A673 (cell line): ENCODE data around the gene PTHLH. TPM values are rescaled to one million over a fixed set of nuclear protein-coding genes. Genes with fewer than 3 reads are reported as not detected.

Experiments used
- BruUV-seq: library from RNA; stranded (reverse); fragments of 400-500 nt; replicated peaks from 2 replicates; lab custom pipeline; 2021; lab: Mats Ljungman, UMichigan
- CTCF ChIA-PET: fragments of 300-600 bp; sonication (Branson Sonifier 250); formaldehyde crosslinking; loops from one replicate; lab custom pipeline; 2022; ENCODE audit warnings: antibody characterized with exemption; lab: Charles Lee
- POLR2A ChIA-PET: fragments of 300-600 bp; sonication (Branson Sonifier 250); formaldehyde crosslinking; loops from one replicate; lab custom pipeline; 2022; ENCODE audit warnings: antibody characterized with exemption; ENCODE audit not compliant: low non-redundant PET; lab: Charles Lee
- DNase-seq: peaks from one replicate; pipeline ENCODE4 v3.0.0-alpha.2; 2015; ENCODE audit warnings: low spot score
- H3K27ac ChIP-seq: fragments of 200-600 bp; sonication (generic); 2 replicates; pipeline ENCODE4 v1.5.1; 2016; ENCODE audit warnings: mixed run types, low read depth, mild to moderate bottlenecking, mixed read lengths, antibody characterized with exemption, low read length; ENCODE audit not compliant: poor library complexity, severe bottlenecking
- H3K27me3 ChIP-seq: fragments of 200-600 bp; sonication (generic); replicated peaks from 2 replicates; pipeline ENCODE4 v1.6.1; 2017; ENCODE audit warnings: mixed run types, low read depth, mild to moderate bottlenecking, mixed read lengths, antibody characterized with exemption, low read length; ENCODE audit not compliant: insufficient read depth, poor library complexity
- H3K36me3 ChIP-seq: fragments of 200-600 bp; sonication (generic); 2 replicates; pipeline ENCODE4 v1.6.1; 2016; ENCODE audit warnings: mixed run types, mild to moderate bottlenecking, mixed read lengths, antibody characterized with exemption, low read length; ENCODE audit not compliant: insufficient read depth, poor library complexity, severe bottlenecking
- H3K4me1 ChIP-seq: fragments of 200-600 bp; sonication (generic); 2 replicates; pipeline ENCODE4 v1.6.1; 2017; ENCODE audit warnings: mixed run types, mild to moderate bottlenecking, mixed read lengths, antibody characterized with exemption, low read length; ENCODE audit not compliant: insufficient read depth, poor library complexity, severe bottlenecking
- H3K4me3 ChIP-seq: fragments of 200-600 bp; sonication (generic); 2 replicates; pipeline ENCODE4 v1.5.1; 2016; ENCODE audit warnings: low read depth, mixed run types, mild to moderate bottlenecking, mixed read lengths, low read length; ENCODE audit not compliant: poor library complexity, severe bottlenecking
- H3K9me3 ChIP-seq: fragments of 200-600 bp; sonication (generic); 2 replicates; pipeline ENCODE4 v1.6.1; 2016; ENCODE audit warnings: mixed run types, low read depth, mild to moderate bottlenecking, mixed read lengths, antibody characterized with exemption, low read length; ENCODE audit not compliant: poor library complexity, severe bottlenecking
- EZH2 ChIP-seq: fragments of 200-600 bp; sonication (generic); IDR thresholded peaks from 2 replicates; pipeline ENCODE4 v1.6.1; 2017; ENCODE audit warnings: borderline replicate concordance, low read depth, mild to moderate bottlenecking, mixed read lengths, antibody characterized with exemption, low read length; ENCODE audit not compliant: poor library complexity, severe bottlenecking
- intact Hi-C: fragments of 100-400 bp; cut with micrococcal nuclease; formaldehyde crosslinking; loops from one replicate; pipeline ENCODE4 v1.10.0; 2022; ENCODE audit not compliant: unreplicated experiment
- total RNA-seq: library from RNA; stranded (reverse); gene quantifications from 2 replicates; pipeline ENCODE4 v1.2.3, GENCODE V29; 2021
- TF ChIP-seq, protein P1 (sequence below): fragments of 300-800, 200-600 bp; sonication (generic); conservative IDR thresholded peaks from 2 replicates; pipeline ENCODE4 v1.5.1; 2017; ENCODE audit warnings: low read depth, mild to moderate bottlenecking, antibody characterized with exemption, low read length, moderate library complexity, mixed read lengths

PTHLH gene
- total RNA-seq, 1 experiment from 2014 or later = 2.4 TPM

DNA sequence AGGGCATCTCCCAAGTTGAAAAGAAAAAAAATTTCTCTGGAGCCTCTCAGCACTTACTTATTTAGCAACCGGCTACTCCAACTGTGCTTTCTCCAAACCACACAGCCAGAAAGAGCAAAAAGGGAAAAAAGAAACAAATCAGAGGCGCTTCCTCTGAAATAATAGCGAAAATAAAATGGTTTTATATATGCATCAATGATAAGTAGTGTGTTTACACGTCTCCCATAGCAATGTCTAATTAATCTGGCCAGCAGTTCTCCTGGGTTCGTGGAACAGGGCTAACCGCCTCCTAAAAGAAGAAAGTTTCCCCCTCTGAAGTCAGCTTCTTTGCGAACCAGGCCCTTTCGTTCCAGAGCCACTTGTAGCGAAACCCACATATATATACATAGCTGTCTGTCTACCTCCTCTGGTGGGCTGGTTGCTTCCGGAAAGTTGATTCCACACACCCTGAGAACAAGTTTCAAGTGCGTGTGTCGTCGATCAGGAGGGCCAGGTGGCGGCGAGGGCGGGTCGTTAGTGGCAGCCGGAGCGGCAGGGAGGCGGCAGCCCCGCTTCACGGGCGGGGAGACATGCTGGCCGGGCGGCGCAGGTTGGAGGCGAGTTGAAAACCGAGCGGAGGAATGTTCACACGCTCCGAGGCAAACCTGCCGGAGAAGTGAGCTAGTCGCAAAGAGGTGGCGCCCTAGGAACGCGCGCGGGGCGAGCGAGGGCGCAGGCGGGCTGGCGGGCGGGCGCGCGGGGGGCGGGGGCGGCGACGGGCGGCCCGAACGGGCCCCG is 2.7 kb downstream of the PTHLH start:
- no TSS peak for BruUV-seq
- peak; percentile 81 for DNase-seq
- Histone ChIP-seq H3K27ac (no peak overlapping the region), H3K9me3 (no peaks in the 10 kb centered on the region), H3K4me1 (peaks cover 39% of the 10 kb centered on the region), H3K27me3 (peaks cover 5% of the 10 kb centered on the region), H3K4me3 (peak overlapping the region; percentile 53), H3K36me3 (no peaks in the 10 kb centered on the region)
- POLR2A ChIA-PET = interaction anchor here (0.6 kb wide), 1 partner anchor 19 kb away, joined by 3 read pairs; no protein-coding TSS in a partner anchor
- no peak for TF ChIP-seq EZH2
- TF ChIP-seq, protein P1, sequence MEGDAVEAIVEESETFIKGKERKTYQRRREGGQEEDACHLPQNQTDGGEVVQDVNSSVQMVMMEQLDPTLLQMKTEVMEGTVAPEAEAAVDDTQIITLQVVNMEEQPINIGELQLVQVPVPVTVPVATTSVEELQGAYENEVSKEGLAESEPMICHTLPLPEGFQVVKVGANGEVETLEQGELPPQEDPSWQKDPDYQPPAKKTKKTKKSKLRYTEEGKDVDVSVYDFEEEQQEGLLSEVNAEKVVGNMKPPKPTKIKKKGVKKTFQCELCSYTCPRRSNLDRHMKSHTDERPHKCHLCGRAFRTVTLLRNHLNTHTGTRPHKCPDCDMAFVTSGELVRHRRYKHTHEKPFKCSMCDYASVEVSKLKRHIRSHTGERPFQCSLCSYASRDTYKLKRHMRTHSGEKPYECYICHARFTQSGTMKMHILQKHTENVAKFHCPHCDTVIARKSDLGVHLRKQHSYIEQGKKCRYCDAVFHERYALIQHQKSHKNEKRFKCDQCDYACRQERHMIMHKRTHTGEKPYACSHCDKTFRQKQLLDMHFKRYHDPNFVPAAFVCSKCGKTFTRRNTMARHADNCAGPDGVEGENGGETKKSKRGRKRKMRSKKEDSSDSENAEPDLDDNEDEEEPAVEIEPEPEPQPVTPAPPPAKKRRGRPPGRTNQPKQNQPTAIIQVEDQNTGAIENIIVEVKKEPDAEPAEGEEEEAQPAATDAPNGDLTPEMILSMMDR = peak; percentile 39
- CTCF ChIA-PET = interaction anchor here (0.5 to 0.7 kb wide), 3 partner anchors 11 to 266 kb away, joined by 3 read pairs; no protein-coding TSS in a partner anchor
- intact Hi-C loops = loop anchor here (2.0 to 10.0 kb wide), 2 partner anchors 203 to 905 kb away; no protein-coding TSS in a partner anchor

DNA sequence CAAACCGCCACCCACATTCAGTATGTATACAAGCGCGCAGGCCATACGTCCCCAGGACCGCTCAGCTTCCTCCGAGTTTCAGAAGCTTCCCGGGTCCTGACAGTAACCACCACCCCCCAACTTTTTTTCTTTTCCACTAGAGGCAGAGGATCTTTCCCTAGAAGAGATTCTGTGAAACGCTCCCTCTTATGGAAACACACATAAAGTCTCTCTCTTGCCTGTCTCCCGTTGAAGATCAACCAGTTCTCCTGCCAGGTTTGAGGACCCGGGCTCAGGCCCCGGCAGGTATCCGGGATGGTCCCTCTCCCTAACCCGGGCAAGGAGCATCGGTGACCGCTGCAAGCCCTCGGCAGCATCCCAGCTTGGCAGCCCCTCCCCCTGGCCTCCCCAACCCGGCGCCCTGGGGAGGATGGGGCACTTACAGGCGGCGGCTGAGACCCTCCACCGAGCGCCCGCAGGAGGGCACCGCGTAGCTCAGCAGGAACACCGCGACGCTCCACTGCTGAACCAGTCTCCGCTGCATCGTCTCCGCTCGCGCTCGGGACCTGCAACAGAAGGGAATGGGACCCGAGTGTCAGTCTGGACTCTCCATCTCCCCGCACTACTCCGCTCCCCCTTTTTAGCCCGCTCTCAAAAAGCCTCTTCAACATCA is 3.4 kb downstream of the PTHLH start:
- Histone ChIP-seq H3K36me3 (no peaks in the 10 kb centered on the region), H3K4me1 (peaks cover 39% of the 10 kb centered on the region), H3K9me3 (no peaks in the 10 kb centered on the region), H3K27me3 (no peaks in the 10 kb centered on the region), H3K27ac (no peak overlapping the region), H3K4me3 (peak overlapping the region; percentile 53)
- BruUV-seq = no TSS peak
- peak; percentile 55 for DNase-seq
- ChIA-PET CTCF (no interaction called here), POLR2A (no interaction called here)
- intact Hi-C loops = loop anchor here (10.0 kb wide), 1 partner anchor 906 kb away; no protein-coding TSS in a partner anchor
- no peak for TF ChIP-seq EZH2
- TF ChIP-seq, protein P1 = peak; percentile 20; the same call in 1 of the 2 replicates

DNA sequence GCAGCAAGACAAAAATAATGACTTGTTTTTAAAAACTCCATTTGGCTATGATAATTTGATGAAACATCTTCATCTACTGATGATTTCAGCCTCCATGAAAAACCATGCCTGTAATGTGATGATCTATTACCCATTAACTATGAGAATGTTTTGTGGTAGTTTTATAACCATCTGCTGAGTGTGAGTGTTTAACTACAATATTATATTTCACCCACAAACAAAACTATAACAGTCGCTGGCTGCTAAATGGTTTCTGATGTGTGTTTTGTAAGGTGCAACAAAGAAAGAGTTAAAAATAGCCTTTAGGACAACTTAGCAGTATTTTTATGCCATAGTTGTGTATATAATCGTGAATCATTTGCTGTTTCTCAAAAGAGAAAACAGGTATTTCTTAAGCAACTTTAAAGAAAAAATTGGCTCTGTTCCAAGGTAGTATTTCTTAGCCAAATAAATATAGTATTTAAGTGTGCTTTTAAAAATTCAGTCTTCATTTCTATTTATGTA is 4.9 kb downstream of the PTHLH start:
- H3K27me3 ChIP-seq = no peaks in the 10 kb centered on the region
- BruUV-seq = no TSS peak
- no peak overlapping the region for H3K27ac ChIP-seq
- ChIA-PET POLR2A (no interaction called here), CTCF (no interaction called here)
- no peaks in the 10 kb centered on the region for H3K36me3 ChIP-seq
- no peak for DNase-seq
- no peak overlapping the region for H3K4me3 ChIP-seq
- TF ChIP-seq, protein P1 = no peak
- no peak for TF ChIP-seq EZH2
- no peaks in the 10 kb centered on the region for H3K9me3 ChIP-seq
- peaks cover 39% of the 10 kb centered on the region for H3K4me1 ChIP-seq
- intact Hi-C loops = loop anchor here (10.0 kb wide), 1 partner anchor 907 kb away; no protein-coding TSS in a partner anchor
